ENCODE data around the gene RSPH10B.

DNA sequence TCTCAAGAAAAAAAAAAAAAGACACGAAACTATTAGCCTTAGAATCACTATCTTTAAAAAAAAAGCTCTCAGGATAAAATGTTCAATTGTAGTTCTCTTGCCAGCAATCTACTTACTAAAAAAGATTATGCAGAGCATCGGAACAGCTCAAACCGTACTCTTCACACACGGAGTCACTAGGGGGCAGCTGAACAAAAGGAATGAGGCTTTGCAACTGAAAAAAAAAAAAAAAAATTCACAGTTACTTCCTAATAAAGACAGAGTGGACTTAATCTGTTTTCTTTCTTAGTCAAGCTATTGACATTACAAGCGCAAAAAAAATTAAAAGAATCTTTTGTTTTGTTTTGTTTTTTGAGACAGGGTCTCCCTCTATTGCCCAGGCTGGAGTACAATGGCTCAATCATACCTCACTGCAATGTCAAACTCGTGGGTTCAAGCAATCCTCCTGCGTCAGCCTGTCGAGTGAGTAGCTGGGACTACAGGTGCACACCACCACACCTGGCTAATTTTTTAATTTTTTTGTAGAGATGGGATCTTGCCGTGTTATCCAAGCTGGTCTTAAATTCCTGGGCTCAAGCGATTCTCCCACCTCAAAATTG, 26.8 kb upstream of the RSPH10B start:
- TF ChIP-seq, protein P1, sequence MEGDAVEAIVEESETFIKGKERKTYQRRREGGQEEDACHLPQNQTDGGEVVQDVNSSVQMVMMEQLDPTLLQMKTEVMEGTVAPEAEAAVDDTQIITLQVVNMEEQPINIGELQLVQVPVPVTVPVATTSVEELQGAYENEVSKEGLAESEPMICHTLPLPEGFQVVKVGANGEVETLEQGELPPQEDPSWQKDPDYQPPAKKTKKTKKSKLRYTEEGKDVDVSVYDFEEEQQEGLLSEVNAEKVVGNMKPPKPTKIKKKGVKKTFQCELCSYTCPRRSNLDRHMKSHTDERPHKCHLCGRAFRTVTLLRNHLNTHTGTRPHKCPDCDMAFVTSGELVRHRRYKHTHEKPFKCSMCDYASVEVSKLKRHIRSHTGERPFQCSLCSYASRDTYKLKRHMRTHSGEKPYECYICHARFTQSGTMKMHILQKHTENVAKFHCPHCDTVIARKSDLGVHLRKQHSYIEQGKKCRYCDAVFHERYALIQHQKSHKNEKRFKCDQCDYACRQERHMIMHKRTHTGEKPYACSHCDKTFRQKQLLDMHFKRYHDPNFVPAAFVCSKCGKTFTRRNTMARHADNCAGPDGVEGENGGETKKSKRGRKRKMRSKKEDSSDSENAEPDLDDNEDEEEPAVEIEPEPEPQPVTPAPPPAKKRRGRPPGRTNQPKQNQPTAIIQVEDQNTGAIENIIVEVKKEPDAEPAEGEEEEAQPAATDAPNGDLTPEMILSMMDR (IDR thresholded peaks at IDR 0.05), result peak; percentile 44 to 62 (median 57)
- no peak for TF ChIP-seq POLR2A (IDR thresholded peaks at IDR 0.05)
